ENCODE results near the gene GDF9.
"Not testable (repeated sequence)": the region's sequence is repeated elsewhere in the genome, so short reads cannot be mapped to it uniquely, and the experiment has no call there.

The GDF9 gene

DNA sequence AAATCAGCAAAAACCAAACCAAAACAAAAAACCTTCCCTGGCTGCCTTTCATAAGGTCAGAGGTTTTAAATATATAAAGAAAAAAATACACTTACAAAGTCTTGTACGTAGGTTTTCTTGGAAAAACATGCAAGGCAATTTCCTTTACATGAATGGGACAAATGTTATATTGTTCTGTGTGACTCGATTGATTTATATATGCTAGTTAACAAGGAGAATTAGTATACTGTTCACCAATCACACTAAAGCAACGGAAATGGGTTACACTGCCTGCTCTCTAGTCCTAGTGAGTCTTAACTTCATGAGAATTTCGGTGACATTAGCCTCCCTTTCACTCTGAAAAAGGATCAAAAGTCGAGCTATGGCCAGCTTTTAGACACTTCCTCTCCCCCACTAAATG is 5.5 kb downstream of the GDF9 start:
- H3K4me3 ChIP-seq (ENCODE audit: low read depth, low read length) = no peak overlapping the region
- no peak for DNase-seq (ENCODE audit: low read depth)
- TF ChIP-seq, protein P1, sequence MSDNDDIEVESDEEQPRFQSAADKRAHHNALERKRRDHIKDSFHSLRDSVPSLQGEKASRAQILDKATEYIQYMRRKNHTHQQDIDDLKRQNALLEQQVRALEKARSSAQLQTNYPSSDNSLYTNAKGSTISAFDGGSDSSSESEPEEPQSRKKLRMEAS (IDR thresholded peaks at IDR 0.05; ENCODE audit: low read depth, low read length) = no peak
- TF ChIP-seq, protein P2, sequence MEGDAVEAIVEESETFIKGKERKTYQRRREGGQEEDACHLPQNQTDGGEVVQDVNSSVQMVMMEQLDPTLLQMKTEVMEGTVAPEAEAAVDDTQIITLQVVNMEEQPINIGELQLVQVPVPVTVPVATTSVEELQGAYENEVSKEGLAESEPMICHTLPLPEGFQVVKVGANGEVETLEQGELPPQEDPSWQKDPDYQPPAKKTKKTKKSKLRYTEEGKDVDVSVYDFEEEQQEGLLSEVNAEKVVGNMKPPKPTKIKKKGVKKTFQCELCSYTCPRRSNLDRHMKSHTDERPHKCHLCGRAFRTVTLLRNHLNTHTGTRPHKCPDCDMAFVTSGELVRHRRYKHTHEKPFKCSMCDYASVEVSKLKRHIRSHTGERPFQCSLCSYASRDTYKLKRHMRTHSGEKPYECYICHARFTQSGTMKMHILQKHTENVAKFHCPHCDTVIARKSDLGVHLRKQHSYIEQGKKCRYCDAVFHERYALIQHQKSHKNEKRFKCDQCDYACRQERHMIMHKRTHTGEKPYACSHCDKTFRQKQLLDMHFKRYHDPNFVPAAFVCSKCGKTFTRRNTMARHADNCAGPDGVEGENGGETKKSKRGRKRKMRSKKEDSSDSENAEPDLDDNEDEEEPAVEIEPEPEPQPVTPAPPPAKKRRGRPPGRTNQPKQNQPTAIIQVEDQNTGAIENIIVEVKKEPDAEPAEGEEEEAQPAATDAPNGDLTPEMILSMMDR (IDR thresholded peaks at IDR 0.05; ENCODE audit: low read depth, low read length) = no peak
- TF ChIP-seq POLR2A (IDR thresholded peaks at IDR 0.05; ENCODE audit: extremely low read depth, insufficient read length) = no peak
- TF ChIP-seq MYC (IDR thresholded peaks at IDR 0.05; ENCODE audit: low read depth, low read length) = no peak

DNA sequence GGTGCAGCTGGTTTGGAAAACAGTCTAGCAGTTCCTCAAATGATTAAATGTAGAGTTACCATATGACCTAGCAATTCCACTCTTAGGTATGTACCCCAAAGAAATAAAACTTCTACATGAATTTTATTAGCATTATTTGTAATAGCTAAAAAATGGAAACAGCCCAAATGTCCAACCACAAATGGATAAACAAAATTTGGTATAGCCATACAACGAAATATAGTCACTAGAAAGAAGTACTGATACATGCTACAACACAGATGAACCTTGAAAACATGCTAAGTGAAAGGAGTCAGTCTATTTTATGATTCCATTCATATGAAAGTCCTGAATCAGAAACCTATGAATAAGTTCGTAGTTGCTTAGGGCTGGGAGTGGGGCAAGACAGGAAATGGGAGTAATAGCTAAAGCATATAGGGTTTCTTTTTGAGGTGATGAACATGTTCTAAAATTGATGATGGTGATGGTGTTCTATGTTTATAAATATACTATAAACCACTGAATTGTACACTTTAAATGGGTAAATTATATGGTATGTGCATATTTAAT is 6.3 kb downstream of the GDF9 start:
- no peak for DNase-seq (ENCODE audit: low read depth)
- TF ChIP-seq POLR2A (IDR thresholded peaks at IDR 0.05; ENCODE audit: extremely low read depth, insufficient read length) = no peak
- TF ChIP-seq, protein P2 (IDR thresholded peaks at IDR 0.05; ENCODE audit: low read depth, low read length) = no peak
- TF ChIP-seq, protein P1 (IDR thresholded peaks at IDR 0.05; ENCODE audit: low read depth, low read length) = no peak
- TF ChIP-seq MYC (IDR thresholded peaks at IDR 0.05; ENCODE audit: low read depth, low read length) = no peak
- H3K4me3 ChIP-seq (ENCODE audit: low read depth, low read length) = no peak overlapping the region

DNA sequence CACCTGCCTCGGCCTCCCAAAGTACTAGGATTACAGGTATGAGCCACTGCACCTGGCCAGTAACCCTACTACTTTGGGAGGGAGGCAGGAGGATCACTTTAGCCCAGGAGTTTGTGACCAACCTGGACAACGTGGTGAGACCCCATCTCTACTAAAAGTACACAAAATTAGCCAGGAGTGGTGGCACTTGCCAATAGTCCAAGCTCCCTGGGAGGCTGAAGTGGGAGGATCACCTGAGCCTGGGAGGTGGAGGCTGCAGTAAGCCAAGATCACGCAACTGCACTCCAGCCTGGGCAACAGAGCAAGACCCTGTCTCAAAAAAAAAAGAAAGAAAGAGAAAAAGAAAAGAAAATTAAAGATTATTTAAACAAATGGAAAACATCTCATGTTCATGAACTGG is 10.3 kb downstream of the GDF9 start:
- TF ChIP-seq, protein P1 (IDR thresholded peaks at IDR 0.05; ENCODE audit: low read depth, low read length) = no peak
- TF ChIP-seq, protein P2 (IDR thresholded peaks at IDR 0.05; ENCODE audit: low read depth, low read length) = no peak
- TF ChIP-seq MYC (IDR thresholded peaks at IDR 0.05; ENCODE audit: low read depth, low read length) (no peak), POLR2A (IDR thresholded peaks at IDR 0.05; ENCODE audit: extremely low read depth, insufficient read length) (no peak)
- no peak for DNase-seq (ENCODE audit: low read depth)

DNA sequence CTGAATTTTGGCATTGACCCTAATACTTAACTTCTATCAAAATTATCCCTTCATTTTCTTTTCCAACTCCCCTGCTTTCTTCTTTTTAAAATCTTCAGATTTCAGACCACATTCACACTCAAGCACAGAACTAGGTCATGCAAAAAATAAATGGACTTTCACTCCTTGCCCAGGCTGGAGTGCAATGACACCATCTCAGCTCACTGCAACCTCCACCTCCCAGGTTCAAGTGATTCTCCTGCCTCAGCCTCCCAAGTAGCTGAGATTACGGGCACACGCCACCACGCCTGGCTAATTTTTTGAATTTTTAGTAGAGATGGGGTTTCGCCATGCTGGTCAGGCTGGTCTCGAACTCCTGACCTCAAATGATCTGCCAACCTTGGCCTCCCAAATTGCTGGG is 11.3 kb downstream of the GDF9 start:
- not testable (repeated sequence) for H3K4me3 ChIP-seq (ENCODE audit: low read depth, low read length); DNase-seq (ENCODE audit: low read depth)

More for the DNA sequence above, 10.3 kb downstream of the GDF9 start:
- no peak overlapping the region for H3K4me3 ChIP-seq (ENCODE audit: low read depth, low read length)

DNA sequence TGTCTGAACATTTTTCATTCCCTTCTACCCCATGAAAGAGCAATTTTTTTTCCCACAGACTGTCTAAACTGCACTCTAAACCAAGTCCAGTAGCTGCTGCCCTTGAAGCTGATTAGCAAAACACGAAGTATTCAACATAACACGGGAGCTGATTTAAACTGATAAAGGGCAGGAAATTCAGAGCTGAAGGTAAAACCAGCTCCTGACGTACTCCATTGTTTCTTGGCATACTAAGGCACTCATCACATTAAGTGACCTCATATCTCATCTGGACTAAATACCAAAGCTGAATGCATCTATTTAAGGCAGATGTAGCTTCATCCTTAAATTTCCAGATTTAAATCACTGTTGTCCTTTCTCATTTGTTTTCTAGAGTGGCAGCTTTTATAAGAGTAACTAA is 12.0 kb downstream of the GDF9 start:
- no peak overlapping the region for H3K4me3 ChIP-seq (ENCODE audit: low read depth, low read length)
- no peak for DNase-seq (ENCODE audit: low read depth)
- TF ChIP-seq MYC (IDR thresholded peaks at IDR 0.05; ENCODE audit: low read depth, low read length) (no peak), POLR2A (IDR thresholded peaks at IDR 0.05; ENCODE audit: extremely low read depth, insufficient read length) (no peak)
- TF ChIP-seq, protein P2 (IDR thresholded peaks at IDR 0.05; ENCODE audit: low read depth, low read length) = no peak
- TF ChIP-seq, protein P1 (IDR thresholded peaks at IDR 0.05; ENCODE audit: low read depth, low read length) = no peak

DNA sequence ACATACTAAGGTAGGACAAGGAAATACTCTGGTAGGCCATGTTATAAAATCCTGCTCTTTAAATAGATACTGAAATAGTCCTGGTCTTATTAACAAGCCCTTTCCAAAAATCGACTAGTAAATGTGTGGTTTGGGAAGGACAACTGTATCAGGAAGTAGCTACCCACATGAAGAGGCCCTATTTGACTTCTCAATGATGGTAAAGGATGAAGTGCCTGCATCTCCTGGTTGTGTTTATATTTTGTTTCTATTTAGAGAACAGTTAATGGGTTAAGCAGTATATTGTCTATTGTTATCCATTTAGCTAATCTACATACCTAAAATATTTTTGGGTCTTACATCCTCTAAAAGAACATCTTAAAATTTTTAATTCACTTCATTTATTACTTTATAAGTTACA is 12.5 kb downstream of the GDF9 start:
- H3K4me3 ChIP-seq (ENCODE audit: low read depth, low read length) = no peak overlapping the region
- peak; percentile 25 for DNase-seq (ENCODE audit: low read depth)
- TF ChIP-seq POLR2A (IDR thresholded peaks at IDR 0.05; ENCODE audit: extremely low read depth, insufficient read length) (no peak), MYC (IDR thresholded peaks at IDR 0.05; ENCODE audit: low read depth, low read length) (no peak)
- TF ChIP-seq, protein P2 (IDR thresholded peaks at IDR 0.05; ENCODE audit: low read depth, low read length) = no peak
- TF ChIP-seq, protein P1 (IDR thresholded peaks at IDR 0.05; ENCODE audit: low read depth, low read length) = no peak
